ENCODE results near the gene C9orf57.
"Not testable (repeated sequence)": the region's sequence is repeated elsewhere in the genome, so short reads cannot be mapped to it uniquely, and the experiment has no call there.

C9orf57 gene

GRCh38 chr9:72060513-72060912, at the start of gene C9orf57:
TSS of gene C9orf57 (minus strand) at chr9:72060613. CDS start at chr9:72059331, 1,282 bp downstream.
- DNase-seq: no peak

DNA sequence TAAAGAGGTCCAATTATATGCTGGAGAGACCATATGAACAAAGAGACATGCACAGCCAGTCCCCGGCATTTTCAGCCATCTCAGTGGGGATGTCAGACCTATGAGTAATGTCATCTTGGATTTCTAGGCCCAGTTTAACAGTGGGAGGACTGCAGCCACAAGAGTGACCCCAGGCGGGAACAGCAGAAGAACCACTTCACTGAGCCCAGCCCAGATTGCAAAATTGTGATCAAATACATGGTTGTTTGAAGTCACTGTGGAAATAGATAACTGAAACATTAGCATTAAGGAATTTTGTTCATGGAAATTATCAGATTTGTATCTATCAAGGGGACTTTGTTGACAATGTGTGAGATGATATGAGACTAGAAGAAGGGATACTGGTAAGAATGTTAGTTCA, 42.1 kb upstream of the C9orf57 start:
- no peak for DNase-seq

GRCh38 chr9:72095520-72095919, 35.1 kb upstream of the C9orf57 start:
- not testable (repeated sequence) for DNase-seq

- no peak for DNase-seq
Measured at GRCh38 chr9:72092820-72093219, 32.4 kb upstream of the C9orf57 start.

DNA sequence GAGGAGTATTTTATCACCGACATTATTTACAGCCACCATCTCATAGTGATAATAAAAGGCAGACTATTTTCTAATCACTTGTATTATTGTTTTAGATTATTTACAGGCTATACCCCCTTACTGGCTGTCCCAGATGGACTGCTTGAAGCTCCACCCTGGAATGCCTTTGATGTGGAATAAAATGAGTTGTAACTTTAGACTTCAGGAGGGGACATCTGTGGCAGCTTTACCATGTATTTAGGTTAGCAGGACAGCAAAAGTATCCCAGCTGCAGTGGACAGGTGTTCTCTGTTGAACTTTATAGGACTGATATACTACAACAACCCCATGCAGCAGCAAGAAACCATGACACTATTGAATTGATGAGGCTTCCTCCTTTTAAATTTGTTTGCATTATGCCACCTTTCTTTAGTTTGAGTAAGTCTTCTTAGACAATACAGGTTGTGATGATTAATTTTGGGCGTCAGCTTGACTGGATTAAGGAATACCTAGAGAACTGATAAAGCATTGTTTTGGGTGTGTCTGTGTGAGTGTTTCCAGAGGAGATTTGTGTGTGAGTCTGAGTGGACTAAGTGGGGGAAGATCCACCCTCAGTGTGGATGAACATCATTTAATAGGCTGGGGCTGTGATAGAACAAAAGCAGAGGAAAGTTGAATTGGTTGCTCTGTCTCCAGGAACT, 29.2 kb upstream of the C9orf57 start:
- DNase-seq: no peak

GRCh38 chr9:72082536-72082935, 22.1 kb upstream of the C9orf57 start:
- no peak for DNase-seq

GRCh38 chr9:72074666-72075065, 14.3 kb upstream of the C9orf57 start:
- not testable (repeated sequence) for DNase-seq

- DNase-seq: no peak
Measured at GRCh38 chr9:72065076-72065475, 4.7 kb upstream of the C9orf57 start.

- DNase-seq: no peak
Measured at GRCh38 chr9:72052122-72052521, 8.3 kb downstream of the C9orf57 start.

DNA sequence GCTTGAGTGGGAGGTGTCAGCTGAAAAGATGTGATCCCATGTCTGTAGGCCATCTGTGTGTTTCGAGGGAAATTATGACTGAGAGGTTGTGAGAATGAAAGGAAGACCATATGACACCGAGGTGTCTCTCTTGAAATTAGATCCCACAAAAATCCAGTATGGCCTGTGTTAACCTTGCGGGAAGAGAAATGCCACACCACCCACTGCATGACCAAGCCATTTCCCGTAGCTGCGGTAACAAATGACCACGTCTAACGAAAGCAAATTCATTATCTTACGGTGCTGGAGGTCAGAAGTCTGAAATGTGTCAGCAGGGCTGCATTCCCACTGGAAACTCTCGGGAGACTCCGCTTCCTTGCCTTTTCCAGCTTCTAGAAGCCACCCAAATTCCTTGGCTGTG, 11.6 kb downstream of the C9orf57 start:
- DNase-seq: no peak

GRCh38 chr9:72046630-72047456, 13.6 kb downstream of the C9orf57 start:
- no peak for DNase-seq

GRCh38 chr9:72044095-72044494, 16.3 kb downstream of the C9orf57 start:
- DNase-seq: no peak

DNA sequence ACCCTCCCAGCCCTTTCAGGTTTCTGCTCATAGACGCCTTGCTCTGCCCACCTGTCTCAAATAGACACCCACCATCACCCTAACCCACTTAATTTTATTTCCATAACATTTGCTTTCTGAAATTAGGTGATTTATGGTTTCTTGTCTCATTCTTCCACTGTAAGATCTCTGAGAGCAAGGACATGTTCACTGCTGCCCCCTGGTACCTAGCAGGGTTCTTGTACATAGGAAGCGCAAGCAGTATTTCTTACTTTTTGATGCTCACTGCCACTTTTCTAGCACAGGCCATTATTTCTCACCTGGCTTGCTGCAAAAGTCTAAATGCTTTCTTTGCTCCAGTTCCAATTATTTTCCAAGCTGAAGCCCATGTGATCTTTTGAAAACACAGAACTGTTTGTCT, 16.8 kb downstream of the C9orf57 start:
- DNase-seq: no peak

DNA sequence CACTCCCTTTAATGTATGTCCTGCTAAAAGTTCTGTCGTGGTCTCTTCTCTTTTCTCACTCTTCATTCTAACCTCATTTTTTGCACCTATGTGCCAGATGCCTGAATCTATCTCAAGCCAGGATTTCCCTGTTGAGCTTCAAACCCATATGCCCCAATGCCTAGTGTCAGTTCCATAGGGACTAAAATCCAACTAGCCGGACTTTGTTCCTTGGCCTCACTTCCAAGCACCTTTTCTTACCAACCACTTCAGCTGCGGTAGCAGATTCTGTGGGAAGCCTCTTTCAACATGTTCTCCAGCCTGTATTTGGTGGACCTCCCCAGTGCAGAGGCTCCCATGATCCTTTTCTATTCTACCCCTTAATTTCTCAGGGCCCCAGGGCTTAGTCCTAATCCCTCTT, 17.5 kb downstream of the C9orf57 start:
- no peak for DNase-seq

GRCh38 chr9:72041775-72042194, 18.6 kb downstream of the C9orf57 start:
- DNase-seq: no peak

- no peak for DNase-seq
Measured at GRCh38 chr9:72041369-72041768, 19.0 kb downstream of the C9orf57 start.

GRCh38 chr9:72039532-72039931, 20.9 kb downstream of the C9orf57 start:
- DNase-seq: no peak

DNA sequence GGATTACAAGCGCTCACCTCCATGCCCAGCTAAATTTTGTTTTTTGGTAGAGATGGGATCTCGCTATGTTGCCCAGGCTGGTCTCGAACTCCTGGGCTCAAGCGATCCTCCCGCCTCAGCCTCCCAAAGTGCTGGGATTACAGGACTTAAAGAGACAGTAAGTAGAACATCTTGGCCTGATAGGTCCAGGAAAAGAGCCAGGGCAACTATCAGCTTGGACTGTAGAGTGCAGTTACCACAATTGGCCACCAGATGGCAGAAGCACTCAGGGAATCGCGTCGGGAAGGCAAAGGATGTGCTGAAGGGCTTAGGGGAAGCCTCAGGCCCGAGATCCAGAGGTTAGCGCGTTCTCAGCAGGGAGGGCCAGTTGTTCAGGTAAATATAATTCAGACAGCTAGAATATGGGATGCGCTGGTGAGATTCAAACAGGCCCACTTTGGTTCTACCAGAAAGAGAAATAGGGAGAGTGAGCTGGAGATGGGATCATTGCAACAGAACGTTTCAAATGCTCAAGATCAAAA, 21.5 kb downstream of the C9orf57 start:
- DNase-seq: peak; percentile 87

DNA sequence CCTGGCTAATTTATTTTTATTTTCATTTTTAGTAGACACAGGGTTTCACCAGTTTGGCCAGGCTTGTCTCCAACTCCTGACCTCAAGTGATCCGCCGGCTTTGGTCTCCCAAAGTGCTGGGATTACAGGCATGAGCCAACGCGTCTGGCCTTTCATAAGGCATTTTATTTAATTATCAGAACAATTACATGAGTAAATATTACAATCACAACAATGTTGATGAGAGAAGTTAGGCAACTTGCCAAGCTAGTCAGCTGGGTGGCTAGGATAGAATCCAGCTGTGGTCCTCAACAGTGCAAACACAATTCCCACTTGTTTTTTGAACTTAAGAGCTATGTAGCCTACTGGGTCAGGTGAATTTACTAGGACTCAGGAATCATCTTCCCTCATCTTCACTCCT, 22.0 kb downstream of the C9orf57 start:
- no peak for DNase-seq

DNA sequence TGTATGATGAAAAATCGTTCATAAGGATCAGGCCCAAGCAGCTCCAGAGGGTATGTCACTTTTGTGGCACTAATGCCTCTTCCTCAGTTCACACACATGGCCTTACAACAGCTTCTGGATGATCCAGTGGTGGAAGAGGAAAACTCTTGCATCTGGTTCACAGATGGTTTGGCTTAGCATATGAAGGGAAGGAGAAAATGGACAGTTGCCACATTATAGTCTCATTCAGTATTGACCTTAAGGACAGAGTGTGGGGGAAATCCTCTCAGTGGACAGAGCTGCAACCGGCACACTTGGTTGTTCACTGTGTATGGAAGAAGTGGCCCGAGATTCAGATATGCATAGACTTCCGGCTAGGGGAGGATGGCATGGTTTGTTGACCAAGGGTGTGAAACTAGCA, 22.8 kb downstream of the C9orf57 start:
- no peak for DNase-seq

DNA sequence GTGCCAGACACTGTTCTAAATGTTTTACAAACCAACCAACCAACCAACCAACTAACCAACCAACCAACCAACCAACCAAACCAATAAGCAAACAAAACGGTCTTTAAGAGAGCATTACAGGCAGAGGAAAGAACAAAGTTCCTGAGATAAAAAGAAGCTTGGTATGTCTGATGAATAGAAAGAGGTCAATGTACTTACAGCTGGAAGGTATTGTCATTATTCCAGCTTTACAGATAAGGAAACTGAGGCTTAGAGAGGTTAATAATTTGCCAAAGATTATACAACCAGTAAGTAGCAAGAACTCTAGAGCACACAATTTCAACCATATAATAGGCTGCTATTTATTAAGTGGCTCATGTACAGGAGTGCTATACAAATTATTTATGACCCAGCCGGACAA, 29.6 kb downstream of the C9orf57 start:
- DNase-seq: no peak

- DNase-seq: no peak
Measured at GRCh38 chr9:72029986-72030385, 30.4 kb downstream of the C9orf57 start.

GRCh38 chr9:72025906-72026305, 34.5 kb downstream of the C9orf57 start:
- no peak for DNase-seq

GRCh38 chr9:72023596-72023995, 36.8 kb downstream of the C9orf57 start:
- DNase-seq: no peak

All from retina (tissue), 1 donor.